Lung (tissue), 13 donors: ENCODE measurements around the gene FRMD8. TPM values are rescaled to one million over a fixed set of nuclear protein-coding genes. Genes with fewer than 3 reads are reported as not detected.

ENCODE experiments used
- ATAC-seq: fragments of 200-7000 bp; cut with Tn5 transposase; one replicate; pipeline ENCODE4 v1.9.1; 2020; ENCODE audit warnings: moderate number of reproducible peaks; ENCODE audit not compliant: insufficient read depth, low FRiP score
- DNase-seq, 3 donors: peaks; one replicate each; pipeline ENCODE4 v3.0.0-alpha.2; 2013 to 2017
- H3K27ac ChIP-seq, 2 donors: one replicate each; pipeline ENCODE4 v1.5.1; 2013; ENCODE audit warnings: mild to moderate bottlenecking in 2 of 2, moderate library complexity in 2 of 2, control low read depth in 1 of 2, inconsistent platforms in 1 of 2, low read depth in 1 of 2, low read length in 1 of 2
- H3K27me3 ChIP-seq, 3 donors: one replicate each; pipeline ENCODE4 v1.5.1; 2013; ENCODE audit warnings: low read length in 2 of 3; ENCODE audit not compliant: control insufficient read depth in 3 of 3, insufficient read depth in 3 of 3
- H3K36me3 ChIP-seq, 4 donors: one replicate each; pipeline ENCODE4 v1.5.1; 2013; ENCODE audit warnings: low read length in 4 of 4, mild to moderate bottlenecking in 1 of 4, moderate library complexity in 1 of 4; ENCODE audit not compliant: control insufficient read depth in 4 of 4, insufficient read depth in 4 of 4
- H3K4me1 ChIP-seq, 5 donors: one replicate each; pipeline ENCODE4 v1.5.1; 2013; ENCODE audit warnings: low read length in 5 of 5, mild to moderate bottlenecking in 2 of 5, moderate library complexity in 1 of 5; ENCODE audit not compliant: control insufficient read depth in 5 of 5, insufficient read depth in 5 of 5
- H3K4me3 ChIP-seq: one replicate; pipeline ENCODE4 v1.5.1; 2013; ENCODE audit warnings: mild to moderate bottlenecking, control low read depth, moderate library complexity
- H3K9ac ChIP-seq, 2 donors: one replicate each; pipeline ENCODE4 v1.5.1; 2013; ENCODE audit warnings: low read length in 2 of 2, control low read depth in 1 of 2; ENCODE audit not compliant: insufficient read depth in 1 of 2
- H3K9me3 ChIP-seq, 4 donors: one replicate each; pipeline ENCODE4 v1.5.1; 2013; ENCODE audit warnings: low read length in 3 of 4, mild to moderate bottlenecking in 1 of 4, moderate library complexity in 1 of 4; ENCODE audit not compliant: control insufficient read depth in 4 of 4, insufficient read depth in 3 of 4
- CTCF ChIP-seq: IDR thresholded peaks from 2 replicates; pipeline ENCODE4 v1.5.1; 2012; ENCODE audit warnings: mild to moderate bottlenecking; ENCODE audit errors: control extremely low read depth, extremely low read depth
- WGBS, 2 donors: extraction: QIAGEN DNeasy Blood & Tissue Kit; methylation state at CpG; one replicate each; pipeline ENCODE4 v1.1.7; 2013; 5-methylcytosine and 5-hydroxymethylcytosine counted together
- polyA plus RNA-seq, 2 donors: library from polyadenylated mRNA; stranded (reverse); fragments of 200-250 nt; gene quantifications; one replicate each; pipeline ENCODE4 v1.2.1, GENCODE V29; 2013
- small RNA-seq: library from RNA; depleted of rRNA; stranded (forward); fragments of <200 nt; gene quantifications from one replicate; pipeline ENCODE3, GENCODE V24; 2014; ENCODE audit warnings: low replicate concordance
- total RNA-seq, 2 donors: library from RNA; depleted of rRNA in 1 of 2; stranded (reverse); fragments of >200 nt in 1 of 2; gene quantifications; one replicate each; pipeline ENCODE4 v1.2.1, GENCODE V29; 2014 to 2021
- donor health status: control.
- donor health status: control.
- donor health status: Bipolar disorder and iron deficiency.
- donor health status: healthy.
- donor health status: DM: yes; HTN: yes; CAD: no.

Gene FRMD8
- total and polyA plus RNA-seq, 4 donors = 15.8 to 39.9 (median 22.1) TPM

GRCh38 chr11:65456418-65456817 lies 70.0 kb downstream of the FRMD8 start:
- no peak overlapping the region for H3K27ac ChIP-seq
- no peak for ATAC-seq
- no peak overlapping the region for H3K4me3 ChIP-seq
- H3K9me3 ChIP-seq = no peaks in the 10 kb centered on the region
- no peaks in the 10 kb centered on the region for H3K27me3 ChIP-seq
- WGBS, 2 donors = 95 to 96% methylated on average over 3 of the region's 3 CpGs
- H3K4me1 ChIP-seq = peaks cover 0 to 14% (median 6%) of the 10 kb centered on the region in 5 donors
- H3K9ac ChIP-seq = no peak overlapping the region
- no peak for DNase-seq
- TF ChIP-seq CTCF = no peak
- H3K36me3 ChIP-seq = no peaks in the 10 kb centered on the region

- 83 to 85% methylated on average over 7 of the region's 7 CpGs for WGBS, 2 donors
- H3K27me3 ChIP-seq = no peaks in the 10 kb centered on the region
- no peak for DNase-seq
- H3K9me3 ChIP-seq = no peaks in the 10 kb centered on the region
- no peaks in the 10 kb centered on the region for H3K36me3 ChIP-seq
- H3K4me3 ChIP-seq = no peak overlapping the region
- ATAC-seq = no peak
- H3K9ac ChIP-seq = no peak overlapping the region
- TF ChIP-seq CTCF = no peak
- H3K4me1 ChIP-seq = peaks cover 0 to 11% (median under 1%) of the 10 kb centered on the region in 5 donors
- H3K27ac ChIP-seq = no peak overlapping the region
Observed at GRCh38 chr11:65459552-65459951, 73.1 kb downstream of the FRMD8 start.

Small RNA genes lying within 50 kb of the gene (small RNA-seq; reads per million reads assigned to genes)
- gene RF01684 = not detected

Other genes with a start within 250 kb of the FRMD8 start
- not detected for gene SPDYC, start 216.4 kb upstream of the FRMD8 start, total RNA-seq
- gene SPDYC, start 216.4 kb upstream of the FRMD8 start, polyA plus RNA-seq = not detected
- 100 to 1,000 TPM; 106 to 265 TPM for gene CAPN1, start 204.7 kb upstream of the FRMD8 start, total RNA-seq
- 100 to 1,000 TPM; 128 to 144 TPM for gene CAPN1, start 204.7 kb upstream of the FRMD8 start, polyA plus RNA-seq
- 10 to 100 TPM in 1 of 2 donors, 1 to 10 TPM in 1; 9.7 to 14.2 TPM for gene POLA2, start 124.7 kb upstream of the FRMD8 start, total RNA-seq
- gene POLA2, start 124.7 kb upstream of the FRMD8 start, polyA plus RNA-seq = 1 to 10 TPM; 4.5 to 9.2 TPM
- 10 to 100 TPM in 1 of 2 donors, 1 to 10 TPM in 1; 9.2 to 28.9 TPM for gene CDC42EP2, start 71.8 kb upstream of the FRMD8 start, total RNA-seq
- 10 to 100 TPM; 23.4 to 35.0 TPM for gene CDC42EP2, start 71.8 kb upstream of the FRMD8 start, polyA plus RNA-seq
- gene DPF2, start 52.8 kb upstream of the FRMD8 start, total RNA-seq = 10 to 100 TPM; 44.6 to 53.2 TPM
- 10 to 100 TPM; 21.5 to 25.0 TPM for gene DPF2, start 52.8 kb upstream of the FRMD8 start, polyA plus RNA-seq
- under 1 TPM in 1 of 2 donors, not detected in 1; 0.21 TPM for gene TIGD3, start 31.9 kb upstream of the FRMD8 start, total RNA-seq
- under 1 TPM; 0.24 to 0.27 TPM for gene TIGD3, start 31.9 kb upstream of the FRMD8 start, polyA plus RNA-seq
- 10 to 100 TPM in 1 of 2 donors, 1 to 10 TPM in 1; 7.3 to 15.6 TPM for gene SLC25A45, start 4.0 kb upstream of the FRMD8 start, total RNA-seq
- 1 to 10 TPM; 5.5 to 9.0 TPM for gene SLC25A45, start 4.0 kb upstream of the FRMD8 start, polyA plus RNA-seq
- gene NEAT1, start 36.2 kb downstream of the FRMD8 start, total RNA-seq = 100 to 1,000 TPM; 518 to 912 TPM
- gene NEAT1, start 36.2 kb downstream of the FRMD8 start, polyA plus RNA-seq = 1,000 to 10,000 TPM in 1 of 2 donors, 100 to 1,000 TPM in 1; 481 to 1,176 TPM
- over 10,000 TPM; 10,633 to 48,332 TPM for gene MALAT1, start 112.4 kb downstream of the FRMD8 start, total RNA-seq
- 1,000 to 10,000 TPM in 1 of 2 donors, 100 to 1,000 TPM in 1; 125 to 2,965 TPM for gene MALAT1, start 112.4 kb downstream of the FRMD8 start, polyA plus RNA-seq
- 10 to 100 TPM; 54.3 to 93.8 TPM for gene SCYL1, start 138.4 kb downstream of the FRMD8 start, total RNA-seq
- 100 to 1,000 TPM in 1 of 2 donors, 10 to 100 TPM in 1; 79.1 to 107 TPM for gene SCYL1, start 138.4 kb downstream of the FRMD8 start, polyA plus RNA-seq
- gene LTBP3, start 171.7 kb downstream of the FRMD8 start, total RNA-seq = 100 to 1,000 TPM; 100 to 111 TPM
- 10 to 100 TPM; 39.1 to 46.6 TPM for gene LTBP3, start 171.7 kb downstream of the FRMD8 start, polyA plus RNA-seq
- 10 to 100 TPM; 22.0 to 35.9 TPM for gene ZNRD2, start 183.8 kb downstream of the FRMD8 start, total RNA-seq
- 10 to 100 TPM; 65.6 to 81.5 TPM for gene ZNRD2, start 183.8 kb downstream of the FRMD8 start, polyA plus RNA-seq
- 10 to 100 TPM; 20.6 to 53.5 TPM for gene FAM89B, start 185.9 kb downstream of the FRMD8 start, total RNA-seq
- gene FAM89B, start 185.9 kb downstream of the FRMD8 start, polyA plus RNA-seq = 10 to 100 TPM; 44.4 TPM
- gene EHBP1L1, start 189.4 kb downstream of the FRMD8 start, total RNA-seq = 100 to 1,000 TPM in 1 of 2 donors, 10 to 100 TPM in 1; 58.3 to 154 TPM
- 100 to 1,000 TPM in 1 of 2 donors, 10 to 100 TPM in 1; 49.8 to 125 TPM for gene EHBP1L1, start 189.4 kb downstream of the FRMD8 start, polyA plus RNA-seq
- 1 to 10 TPM in 1 of 2 donors, under 1 TPM in 1; 0.46 to 1.1 TPM for gene KCNK7, start 209.2 kb downstream of the FRMD8 start, total RNA-seq
- 1 to 10 TPM; 1.5 to 2.8 TPM for gene KCNK7, start 209.2 kb downstream of the FRMD8 start, polyA plus RNA-seq
- gene MAP3K11, start 227.6 kb downstream of the FRMD8 start, total RNA-seq = 100 to 1,000 TPM in 1 of 2 donors, 10 to 100 TPM in 1; 60.0 to 108 TPM
- gene MAP3K11, start 227.6 kb downstream of the FRMD8 start, polyA plus RNA-seq = 10 to 100 TPM; 68.5 to 80.1 TPM
- 10 to 100 TPM; 13.9 to 53.8 TPM for gene PCNX3, start 229.1 kb downstream of the FRMD8 start, total RNA-seq
- 10 to 100 TPM; 16.1 to 24.8 TPM for gene PCNX3, start 229.1 kb downstream of the FRMD8 start, polyA plus RNA-seq